Activated T-cell treated with anti-CD3 and anti-CD28 coated beads, Interleukin-2, amount 50 U/mL, for 24 hours (primary cell): ENCODE results near the gene TMCC2.
A peak's percentile ranks its signal among the peaks of the same experiment; 100 is the strongest.

Source experiments
- DNase-seq: peaks from one replicate; pipeline ENCODE4 v3.0.0-alpha.2; 2020
- H3K27ac Mint-ChIP-seq: 2 replicates; pipeline ENCODE4 v1.8.0; 2020; ENCODE audit warnings: mild to moderate bottlenecking, mixed read lengths
- H3K27me3 Mint-ChIP-seq: 2 replicates; pipeline ENCODE4 v1.8.0; 2020; ENCODE audit warnings: mixed read lengths
- H3K36me3 Mint-ChIP-seq: 2 replicates; pipeline ENCODE4 v1.8.0; 2020; ENCODE audit warnings: low read depth, mixed read lengths
- H3K4me1 Mint-ChIP-seq: 2 replicates; pipeline ENCODE4 v1.8.0; 2020; ENCODE audit warnings: low read depth, mixed read lengths
- H3K4me3 Mint-ChIP-seq: 2 replicates; pipeline ENCODE4 v1.8.0; 2020; ENCODE audit warnings: mild to moderate bottlenecking, moderate library complexity, mixed read lengths
- H3K9me3 Mint-ChIP-seq: 2 replicates; pipeline ENCODE4 v1.8.0; 2020; ENCODE audit warnings: mixed read lengths

The TMCC2 gene

DNA sequence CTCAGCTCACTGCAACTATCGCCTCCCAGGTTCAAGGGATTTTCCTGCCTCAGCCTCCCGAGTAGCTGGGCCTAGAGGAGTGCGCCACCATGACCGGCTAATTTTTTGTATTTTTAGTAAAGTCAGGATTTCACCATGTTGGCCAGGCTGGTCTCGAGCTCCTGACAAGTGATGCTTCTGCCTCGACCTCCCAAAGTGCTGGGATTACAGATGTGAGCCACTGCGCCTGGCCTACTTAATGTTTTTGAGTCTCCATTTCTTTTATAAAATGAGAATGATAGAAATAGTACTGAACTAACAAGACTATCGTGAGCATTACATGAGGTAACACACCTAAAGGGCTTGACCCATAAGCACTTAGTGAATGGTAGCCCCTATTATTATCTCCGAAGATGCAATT, 72.4 kb downstream of the TMCC2 start:
- peaks cover 48% of the 10 kb centered on the region for H3K4me1 Mint-ChIP-seq

DNA sequence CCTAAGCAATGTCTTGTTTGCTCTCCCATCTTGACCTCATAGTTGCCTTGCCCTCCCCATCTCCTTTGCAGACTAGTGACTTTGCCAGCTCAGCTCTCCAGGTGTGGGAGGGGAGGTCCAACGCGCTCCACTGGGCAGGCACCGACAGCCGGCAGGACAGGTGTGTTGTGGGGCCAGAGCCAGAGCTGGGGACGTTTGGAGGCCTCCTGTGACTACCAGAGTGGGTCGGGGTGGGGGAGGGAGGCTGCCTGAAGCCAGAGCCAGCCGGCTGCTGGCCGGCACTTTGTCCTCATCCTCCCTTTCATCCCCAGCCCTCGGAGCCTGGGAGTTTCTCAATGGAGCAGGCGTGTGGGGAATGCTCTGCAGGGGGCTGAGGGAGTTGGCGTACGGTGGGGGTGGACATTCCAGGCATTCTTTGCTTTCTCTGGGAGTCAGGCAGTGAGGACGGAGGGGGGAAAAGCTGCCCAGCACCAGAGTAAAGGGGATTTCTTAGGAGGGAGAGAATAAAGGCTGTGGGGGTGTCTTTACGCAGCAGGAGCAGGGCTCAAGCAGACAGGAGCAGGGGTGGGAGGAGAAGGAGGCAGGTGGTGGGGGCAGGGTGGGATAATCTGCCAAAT, 73.6 kb downstream of the TMCC2 start:
- H3K9me3 Mint-ChIP-seq: no peaks in the 10 kb centered on the region
- no peaks in the 10 kb centered on the region for H3K27me3 Mint-ChIP-seq
- H3K4me1 Mint-ChIP-seq: peaks cover 46% of the 10 kb centered on the region
- peaks cover 33% of the 10 kb centered on the region for H3K36me3 Mint-ChIP-seq
- H3K27ac Mint-ChIP-seq: no peak overlapping the region
- DNase-seq: no peak
- no peak overlapping the region for H3K4me3 Mint-ChIP-seq

More for the DNA sequence above, 72.4 kb downstream of the TMCC2 start:
- Mint-ChIP-seq H3K27ac (no peak overlapping the region), H3K9me3 (no peaks in the 10 kb centered on the region), H3K36me3 (peaks cover 23% of the 10 kb centered on the region), H3K4me3 (no peak overlapping the region), H3K27me3 (no peaks in the 10 kb centered on the region)
- DNase-seq: no peak

DNA sequence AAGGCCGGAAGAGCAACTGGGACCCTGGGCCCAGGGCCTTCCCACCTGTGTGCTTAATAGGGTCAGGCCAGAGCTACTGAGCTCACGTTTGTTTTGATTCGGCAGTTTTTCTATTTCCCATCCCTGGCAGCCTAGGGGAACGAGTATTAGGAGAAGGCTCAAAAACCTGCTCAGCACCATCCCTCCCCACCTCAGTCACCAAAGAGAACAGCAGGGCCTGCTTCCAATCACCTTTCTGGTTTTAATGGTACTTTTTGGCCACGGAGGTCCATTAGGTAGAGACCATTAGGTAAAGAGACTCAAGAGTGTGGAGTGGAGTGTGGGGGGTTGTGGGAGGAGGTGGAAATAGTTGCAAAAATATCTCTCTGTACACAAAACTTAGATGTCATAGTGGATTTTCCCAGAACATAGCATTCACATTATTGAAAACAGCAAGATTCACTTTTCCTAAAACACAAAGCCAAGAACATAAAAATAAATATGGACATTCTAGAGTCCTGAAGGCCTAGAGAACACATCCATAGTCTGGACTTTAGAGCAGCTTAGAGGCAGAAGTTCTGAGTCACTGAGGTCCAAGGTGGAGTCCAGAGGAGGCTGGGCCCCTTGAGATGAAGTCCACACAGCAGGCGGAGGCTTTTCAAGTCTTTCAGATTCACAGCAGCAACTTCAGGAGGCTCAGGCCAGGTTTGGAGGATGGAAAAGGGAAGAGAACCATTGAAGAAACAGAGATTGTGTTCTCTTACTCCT, 74.3 kb downstream of the TMCC2 start:
- Mint-ChIP-seq H3K4me3 (no peak overlapping the region), H3K4me1 (peaks cover 45% of the 10 kb centered on the region), H3K36me3 (peaks cover 40% of the 10 kb centered on the region)

DNA sequence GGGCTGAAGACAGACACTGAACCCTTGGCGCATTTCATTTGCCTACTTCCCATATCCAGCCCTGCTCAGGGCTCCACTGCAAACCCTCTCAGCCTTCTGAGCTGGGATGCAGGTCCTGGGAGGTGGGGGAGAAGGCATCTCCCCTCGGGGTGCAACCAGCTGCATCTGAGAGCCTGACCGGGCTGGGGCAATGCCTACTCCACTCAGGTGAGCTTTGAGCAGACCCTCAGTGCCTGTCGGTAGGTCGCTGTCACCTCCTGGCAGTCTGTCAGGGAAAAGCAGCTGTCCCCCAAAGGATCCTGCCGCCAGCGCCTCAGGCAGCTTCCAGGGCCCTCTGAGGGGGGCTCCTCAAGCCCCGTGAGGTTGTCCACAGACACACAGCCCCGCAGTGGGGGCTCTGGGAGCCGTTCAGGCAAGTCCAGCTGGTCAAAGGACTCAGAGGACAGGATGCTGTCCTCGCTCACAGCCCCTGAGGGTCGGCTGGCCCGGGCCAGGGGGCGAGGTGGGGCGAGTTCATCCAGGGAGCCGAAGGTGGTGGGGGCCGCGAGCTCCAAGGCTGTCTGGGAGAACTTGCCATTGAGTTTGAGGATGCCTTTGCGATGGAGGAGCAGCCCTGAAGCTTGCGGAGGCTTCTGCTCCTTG, 75.6 kb downstream of the TMCC2 start:
- Mint-ChIP-seq H3K36me3 (peaks cover 52% of the 10 kb centered on the region), H3K4me3 (no peak overlapping the region), H3K27ac (no peak overlapping the region), H3K9me3 (no peaks in the 10 kb centered on the region), H3K27me3 (no peaks in the 10 kb centered on the region), H3K4me1 (peaks cover 46% of the 10 kb centered on the region)
- no peak for DNase-seq

More for the DNA sequence above, 74.3 kb downstream of the TMCC2 start:
- H3K27me3 Mint-ChIP-seq: no peaks in the 10 kb centered on the region
- H3K27ac Mint-ChIP-seq: peak overlapping the region; percentile 66
- no peaks in the 10 kb centered on the region for H3K9me3 Mint-ChIP-seq
- DNase-seq: no peak

DNA sequence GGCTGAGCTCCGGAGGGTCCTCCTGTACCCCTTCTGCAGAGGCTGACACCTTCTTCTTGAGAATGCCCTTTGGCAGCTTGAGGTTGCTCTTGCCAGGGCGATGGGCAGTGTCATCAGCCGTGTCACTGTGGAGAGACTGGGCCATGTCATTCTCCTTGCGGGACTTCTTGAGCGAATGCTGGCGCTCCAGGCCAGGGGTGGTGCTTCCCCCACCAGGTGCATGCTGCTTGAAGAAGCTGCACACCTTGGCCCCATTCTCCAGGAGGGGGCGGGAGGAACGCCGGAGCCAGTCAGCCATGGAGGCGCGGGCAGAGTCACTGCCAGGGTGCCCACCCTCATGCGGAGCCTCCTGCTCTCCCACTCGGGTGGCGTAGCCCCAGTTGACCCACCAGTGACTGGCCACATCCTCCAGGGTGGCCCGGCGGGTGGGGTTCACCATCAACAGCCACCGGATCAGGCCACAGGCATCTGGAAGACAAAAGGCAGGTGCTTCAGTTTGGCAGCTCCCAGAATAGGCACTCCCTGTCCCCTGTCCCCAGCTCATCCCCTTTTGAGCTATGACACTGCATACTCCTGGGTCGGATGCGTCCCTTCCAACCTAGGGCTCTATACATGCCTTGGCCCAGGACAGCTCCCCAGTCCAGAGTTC, 76.4 kb downstream of the TMCC2 start:
- peak overlapping the region; percentile 41 for H3K27ac Mint-ChIP-seq
- H3K27me3 Mint-ChIP-seq: no peaks in the 10 kb centered on the region
- H3K4me1 Mint-ChIP-seq: peaks cover 48% of the 10 kb centered on the region
- no peak overlapping the region for H3K4me3 Mint-ChIP-seq
- peaks cover 60% of the 10 kb centered on the region for H3K36me3 Mint-ChIP-seq
- no peak for DNase-seq
- no peaks in the 10 kb centered on the region for H3K9me3 Mint-ChIP-seq

DNA sequence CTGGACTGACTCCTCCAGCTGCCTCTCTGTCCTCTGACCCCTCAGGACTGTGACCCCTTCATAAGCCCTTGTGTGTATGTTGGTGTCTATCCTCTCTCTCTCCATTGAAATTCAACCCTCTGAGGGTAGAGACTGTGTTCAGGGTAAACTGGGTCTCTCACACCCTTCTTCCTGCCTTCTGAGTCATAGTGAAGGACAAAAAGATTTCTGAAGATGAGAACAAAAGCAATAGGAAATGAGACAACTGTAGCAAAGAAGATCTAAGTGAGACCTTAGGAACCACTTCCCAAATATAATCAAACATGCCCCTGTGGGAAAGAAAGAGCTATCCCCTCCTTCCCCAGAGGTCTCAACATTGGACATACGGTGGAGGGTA, 76.9 kb downstream of the TMCC2 start:
- H3K36me3 Mint-ChIP-seq: peaks cover 63% of the 10 kb centered on the region
- DNase-seq: no peak
- no peaks in the 10 kb centered on the region for H3K27me3 Mint-ChIP-seq
- peaks cover 48% of the 10 kb centered on the region for H3K4me1 Mint-ChIP-seq
- peak overlapping the region; percentile 41 for H3K27ac Mint-ChIP-seq
- H3K9me3 Mint-ChIP-seq: no peaks in the 10 kb centered on the region
- H3K4me3 Mint-ChIP-seq: no peak overlapping the region

DNA sequence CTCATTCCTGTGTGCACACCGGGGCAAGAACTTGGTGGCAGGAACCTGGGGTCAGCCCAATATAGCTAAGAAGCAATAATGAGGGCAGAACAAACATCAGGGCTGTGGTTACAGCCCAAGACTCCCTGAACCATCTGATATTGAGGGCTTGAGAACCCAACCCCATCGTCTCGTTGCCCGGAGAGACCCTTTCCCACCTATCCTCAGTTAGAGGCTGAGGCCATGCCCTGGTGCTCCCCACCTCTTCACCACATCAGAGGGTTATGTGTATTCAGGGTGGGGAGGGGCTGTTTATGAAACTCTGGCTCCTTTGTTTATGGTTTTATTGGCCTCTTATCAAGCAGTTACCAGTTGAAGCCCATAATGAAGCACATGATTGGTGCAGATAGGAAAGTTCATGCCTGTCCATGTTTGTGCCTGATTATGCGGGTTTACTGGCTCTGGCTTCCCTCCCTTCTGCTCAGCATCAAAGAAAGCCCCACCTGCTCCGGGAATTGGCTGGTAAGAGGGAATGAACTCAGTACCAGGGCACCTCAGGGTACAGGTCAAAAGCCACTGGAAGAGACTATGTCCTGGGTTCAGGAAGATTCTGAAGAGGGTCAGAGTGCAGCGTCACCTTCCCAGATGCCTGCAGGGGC, 79.3 kb downstream of the TMCC2 start:
- Mint-ChIP-seq H3K36me3 (peaks cover 66% of the 10 kb centered on the region), H3K27ac (peak overlapping the region; percentile 15), H3K4me3 (no peak overlapping the region)

DNA sequence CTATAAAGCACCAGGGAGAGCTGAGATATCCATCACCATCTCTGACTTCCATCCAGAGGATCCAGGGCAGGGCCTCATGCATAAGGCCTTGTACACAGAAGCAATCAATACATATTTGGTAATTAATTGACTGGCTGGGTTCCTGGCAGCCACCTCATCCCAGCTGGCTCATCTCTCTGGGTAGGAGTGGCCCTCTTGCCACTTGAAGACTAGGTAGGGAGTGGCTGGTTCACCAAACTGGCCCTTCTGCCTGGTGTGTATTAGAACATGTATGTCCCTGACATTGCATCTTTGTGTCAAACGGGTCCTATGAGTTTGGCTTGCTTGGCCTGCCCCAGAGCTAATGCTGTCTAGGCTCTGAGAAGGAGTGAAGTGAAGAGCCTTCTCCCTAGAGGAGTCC, 82.0 kb downstream of the TMCC2 start:
- H3K4me1 Mint-ChIP-seq: peaks cover 80% of the 10 kb centered on the region
- H3K36me3 Mint-ChIP-seq: peaks cover 53% of the 10 kb centered on the region
- H3K27ac Mint-ChIP-seq: peak overlapping the region; percentile 57
- H3K27me3 Mint-ChIP-seq: no peaks in the 10 kb centered on the region
- H3K9me3 Mint-ChIP-seq: no peaks in the 10 kb centered on the region
- no peak overlapping the region for H3K4me3 Mint-ChIP-seq
- DNase-seq: no peak

More for the DNA sequence above, 79.3 kb downstream of the TMCC2 start:
- Mint-ChIP-seq H3K9me3 (no peaks in the 10 kb centered on the region), H3K27me3 (no peaks in the 10 kb centered on the region), H3K4me1 (peaks cover 60% of the 10 kb centered on the region)
- DNase-seq: no peak

DNA sequence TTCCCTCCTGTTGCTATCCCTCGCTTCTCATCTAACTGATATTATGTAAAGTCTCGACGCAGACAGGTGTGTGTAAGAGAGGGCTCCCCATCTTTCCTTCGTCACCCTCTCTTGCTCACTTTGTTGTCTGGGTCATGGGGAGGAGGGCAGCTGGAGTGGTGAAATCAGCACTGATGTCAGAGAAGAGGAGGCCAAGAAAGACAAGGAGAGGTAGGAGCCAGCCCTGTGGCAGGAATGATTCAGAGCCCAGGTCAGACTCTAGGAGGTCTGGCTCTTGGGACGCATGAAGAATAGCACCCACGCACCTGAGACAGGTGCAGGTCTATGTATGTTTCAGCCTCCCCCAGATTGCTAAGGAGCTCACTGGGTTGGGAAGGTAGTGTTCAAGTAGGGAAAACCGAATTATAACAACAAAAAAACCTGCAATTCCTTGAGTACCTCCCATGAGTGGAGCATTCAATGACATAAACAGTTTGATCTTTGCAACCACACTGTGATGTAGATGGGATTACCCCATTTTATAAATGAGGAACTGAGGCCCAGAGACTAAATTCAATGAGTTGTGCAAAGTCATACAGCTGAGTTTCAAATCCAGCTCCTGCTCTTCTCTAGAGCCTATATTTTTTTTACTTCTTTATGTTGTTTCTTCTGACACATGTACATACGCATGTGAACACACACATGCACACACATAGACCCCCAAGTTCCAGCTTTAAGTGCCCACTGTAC, 83.4 kb downstream of the TMCC2 start:
- DNase-seq: no peak
- H3K4me3 Mint-ChIP-seq: no peak overlapping the region
- H3K4me1 Mint-ChIP-seq: peaks cover 82% of the 10 kb centered on the region
- H3K9me3 Mint-ChIP-seq: no peaks in the 10 kb centered on the region
- peaks cover 41% of the 10 kb centered on the region for H3K36me3 Mint-ChIP-seq
- peak overlapping the region; percentile 23 for H3K27ac Mint-ChIP-seq
- H3K27me3 Mint-ChIP-seq: no peaks in the 10 kb centered on the region

DNA sequence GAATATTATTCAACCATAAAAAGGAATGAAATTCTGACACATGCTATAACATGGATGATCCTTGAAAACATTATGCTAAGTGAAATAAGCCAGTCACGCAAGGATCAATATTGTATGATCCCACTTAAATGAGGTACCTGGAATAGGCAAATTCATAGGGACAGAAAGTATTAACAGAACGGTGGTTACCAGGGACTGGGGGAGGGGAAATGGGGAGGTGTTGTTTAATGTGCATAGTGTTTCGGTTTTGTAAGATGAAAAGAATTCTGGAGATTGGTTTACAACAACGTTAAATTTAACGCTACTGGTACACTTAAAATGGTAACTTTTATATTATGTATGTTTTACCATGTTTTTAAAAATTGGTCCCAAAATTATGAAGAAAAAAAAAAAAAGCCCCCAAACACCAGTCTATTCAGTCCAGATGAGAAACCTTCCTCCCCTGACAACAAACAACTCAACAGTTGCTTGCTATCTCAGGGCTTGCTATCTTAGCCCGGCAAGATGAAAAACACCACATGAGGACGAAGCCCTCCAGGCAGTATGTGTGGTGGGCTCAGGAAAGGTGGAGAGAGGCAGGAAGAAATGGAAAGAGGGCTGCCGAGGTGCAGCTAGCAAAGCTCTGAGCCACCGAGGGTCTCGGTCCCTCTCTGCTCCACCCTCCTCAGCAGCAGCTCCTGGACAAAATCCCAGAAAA, 85.3 kb downstream of the TMCC2 start:
- Mint-ChIP-seq H3K36me3 (peaks cover 23% of the 10 kb centered on the region), H3K27ac (peak overlapping the region; percentile 95), H3K27me3 (no peaks in the 10 kb centered on the region), H3K4me1 (peaks cover 87% of the 10 kb centered on the region), H3K9me3 (no peaks in the 10 kb centered on the region), H3K4me3 (peak overlapping the region; percentile 81)
- DNase-seq: no peak

DNA sequence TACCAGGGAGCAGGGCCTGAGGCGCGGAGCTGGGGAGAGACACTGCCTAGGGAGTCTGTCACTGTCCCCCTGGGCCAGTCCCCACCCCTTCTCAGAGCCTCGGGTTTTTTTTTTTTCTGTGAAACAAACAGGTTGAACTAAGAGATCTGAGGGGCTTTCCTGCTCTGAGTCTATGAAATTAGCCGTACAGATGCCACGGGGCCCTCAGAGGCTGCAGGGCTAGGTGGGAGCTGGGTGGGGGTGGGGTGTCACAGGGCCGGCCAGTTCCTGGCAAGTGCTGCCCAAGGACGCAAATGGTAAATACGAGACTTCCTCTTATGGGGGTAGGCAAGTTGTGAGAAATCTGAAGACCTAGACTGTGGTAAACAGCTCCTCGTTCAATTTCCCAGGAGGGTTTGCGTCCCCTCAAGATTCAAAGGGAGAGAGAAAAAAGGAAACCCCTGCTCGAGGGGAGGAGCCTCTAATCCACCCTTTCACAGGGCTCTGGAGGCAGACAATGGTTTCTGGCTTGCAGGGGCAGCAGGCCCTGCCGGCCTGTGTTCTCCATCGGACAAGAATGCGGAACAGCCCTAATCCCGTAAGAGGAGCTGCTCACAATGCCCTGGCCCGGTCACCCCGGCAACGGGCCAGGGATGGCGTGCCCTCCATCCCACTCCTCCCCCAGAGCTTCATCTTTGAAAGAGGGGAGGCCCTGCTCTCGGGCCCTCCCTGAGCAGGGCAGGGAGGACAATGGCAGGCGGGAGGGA, 86.0 kb downstream of the TMCC2 start:
- Mint-ChIP-seq H3K27ac (peak overlapping the region; percentile 95), H3K27me3 (no peaks in the 10 kb centered on the region), H3K4me3 (peak overlapping the region; percentile 81), H3K9me3 (no peaks in the 10 kb centered on the region), H3K36me3 (peaks cover 16% of the 10 kb centered on the region), H3K4me1 (peaks cover 89% of the 10 kb centered on the region)
- peak; percentile 66 for DNase-seq

DNA sequence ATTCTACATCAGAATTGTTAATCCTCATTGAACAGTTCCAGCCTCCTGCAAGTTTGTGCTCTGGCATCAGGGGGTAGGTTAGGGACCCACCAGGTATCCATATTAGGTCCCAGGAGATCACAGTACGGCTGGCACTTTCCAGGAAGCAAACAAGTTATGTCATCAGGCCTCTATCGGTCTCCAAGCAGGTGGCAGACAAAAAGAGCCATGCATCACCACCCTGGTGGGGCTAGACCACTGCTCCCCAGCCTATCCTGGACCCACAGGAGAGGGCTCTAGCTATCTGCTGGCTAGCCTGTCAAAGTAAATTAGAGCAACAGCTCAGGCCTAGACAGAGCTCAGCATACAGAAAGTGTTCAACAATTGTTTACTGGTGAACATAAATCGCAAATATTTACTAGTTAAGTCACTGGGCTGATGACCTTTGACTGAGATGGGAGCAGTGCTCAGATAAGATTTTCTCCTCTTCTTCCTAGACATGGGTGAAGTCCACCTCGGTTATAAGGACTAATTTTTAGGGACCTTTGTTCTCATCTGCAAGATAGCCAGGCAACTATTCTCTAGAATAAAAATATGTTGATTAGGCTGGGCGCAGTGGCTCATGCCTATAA, 87.4 kb downstream of the TMCC2 start:
- no peak for DNase-seq
- H3K36me3 Mint-ChIP-seq: peaks cover 7% of the 10 kb centered on the region
- H3K27me3 Mint-ChIP-seq: no peaks in the 10 kb centered on the region
- peak overlapping the region; percentile 35 for H3K4me3 Mint-ChIP-seq
- H3K9me3 Mint-ChIP-seq: no peaks in the 10 kb centered on the region
- H3K4me1 Mint-ChIP-seq: peaks cover 97% of the 10 kb centered on the region
- peak overlapping the region; percentile 95 for H3K27ac Mint-ChIP-seq
